Measurements from ENCODE around the gene RBM10. TPM values are rescaled to one million over a fixed set of nuclear protein-coding genes. Genes with fewer than 3 reads are reported as not detected.
A peak's percentile ranks its signal among the peaks of the same experiment; 100 is the strongest.
"Not testable (repeated sequence)": the region's sequence is repeated elsewhere in the genome, so short reads cannot be mapped to it uniquely, and the experiment has no call there.

The RBM10 gene
- 10 to 100 TPM; 63.8 to 72.1 TPM for total RNA-seq

- POLR2A ChIA-PET = interaction anchor here (0.6 to 1.4 kb wide), 7 partner anchors 10 to 237 kb away, joined by 3 to 9 read pairs (median 6); no protein-coding TSS in a partner anchor
- Mint-ChIP-seq H3K27me3 (no peaks in the 10 kb centered on the region), H3K36me3 (ENCODE audit: low read depth) (peaks cover 42% of the 10 kb centered on the region), H3K4me1 (peaks cover 24% of the 10 kb centered on the region), H3K27ac (peak within 1 kb of the TSS; percentile 100), H3K4me3 (peak within 1 kb of the TSS; percentile 98), H3K9me3 (ENCODE audit: low read depth) (no peaks in the 10 kb centered on the region)
- intact Hi-C loops (cut with DNase I, micrococcal nuclease) = loop anchor here (1.0 to 10.0 kb wide), 12 partner anchors 16 to 514 kb away; partner anchors contain the start of genes UXT (in 2 of the 2), ARAF (in 1 of the 2), CDK16 (in 1 of the 2) and ELK1 (in 1 of the 2)
- CTCF ChIA-PET = interaction anchor here (0.6 to 1.3 kb wide), 8 partner anchors 10 to 339 kb away, joined by 3 to 11 read pairs (median 4); no protein-coding TSS in a partner anchor
- DNase-seq (peak; percentile 94), ATAC-seq (peak; percentile 93)
These were observed at the start of gene RBM10, which contains the start of gene NDUFB11 for GRCh38 chrX:47144626-47145394. Gene RBM10, plus strand, starts transcription at chrX:47145221. Its CDS starts 2,261 bp downstream, at chrX:47147482. Gene NDUFB11, minus strand, starts transcription at chrX:47144702. Its CDS starts 23 bp downstream, at chrX:47144679.

- Mint-ChIP-seq H3K27ac (no peak overlapping the region), H3K9me3 (ENCODE audit: low read depth) (no peaks in the 10 kb centered on the region), H3K27me3 (no peaks in the 10 kb centered on the region), H3K4me1 (no peaks in the 10 kb centered on the region), H3K4me3 (no peak overlapping the region), H3K36me3 (ENCODE audit: low read depth) (no peaks in the 10 kb centered on the region)
- POLR2A ChIA-PET = no interaction called here
- intact Hi-C loops (cut with DNase I, micrococcal nuclease) = no loop called here
- CTCF ChIA-PET = interaction anchor here (0.6 to 1.2 kb wide), 2 partner anchors 9 to 164 kb away, joined by 3 read pairs; no protein-coding TSS in a partner anchor
- no peak for ATAC-seq
- DNase-seq = no peak
These were observed 48.0 kb upstream of the RBM10 start for GRCh38 chrX:47097018-47097417.

GRCh38 chrX:47098338-47099094 is 46.5 kb upstream of the RBM10 start:
- Mint-ChIP-seq H3K36me3 (ENCODE audit: low read depth) (no peaks in the 10 kb centered on the region), H3K27me3 (no peaks in the 10 kb centered on the region), H3K27ac (no peak overlapping the region), H3K9me3 (ENCODE audit: low read depth) (no peaks in the 10 kb centered on the region), H3K4me3 (no peak overlapping the region), H3K4me1 (no peaks in the 10 kb centered on the region)
- DNase-seq (no peak), ATAC-seq (no peak)
- intact Hi-C loops (cut with DNase I, micrococcal nuclease) = no loop called here
- ChIA-PET POLR2A (no interaction called here), CTCF (interaction anchor here (1.2 kb wide), 1 partner anchor 8 kb away, joined by 3 read pairs; no protein-coding TSS in a partner anchor)

GRCh38 chrX:47101206-47101605 is 43.8 kb upstream of the RBM10 start:
- DNase-seq = no peak
- H3K4me1 Mint-ChIP-seq = no peaks in the 10 kb centered on the region

GRCh38 chrX:47110936-47111615 is 33.9 kb upstream of the RBM10 start:
- H3K4me1 Mint-ChIP-seq; H3K4me3 Mint-ChIP-seq; H3K27me3 Mint-ChIP-seq; H3K9me3 Mint-ChIP-seq (ENCODE audit: low read depth); DNase-seq; H3K36me3 Mint-ChIP-seq (ENCODE audit: low read depth); ATAC-seq; H3K27ac Mint-ChIP-seq; POLR2A ChIA-PET; intact Hi-C loops (cut with DNase I, micrococcal nuclease): not testable (repeated sequence)
- CTCF ChIA-PET = interaction anchor here (0.7 kb wide), 1 partner anchor 70 kb away, joined by 3 read pairs; no protein-coding TSS in a partner anchor

More at GRCh38 chrX:47101206-47101605, 43.8 kb upstream of the RBM10 start:
- intact Hi-C loops (cut with DNase I, micrococcal nuclease) = no loop called here
- Mint-ChIP-seq H3K27ac (no peak overlapping the region), H3K9me3 (ENCODE audit: low read depth) (no peaks in the 10 kb centered on the region), H3K4me3 (no peak overlapping the region), H3K27me3 (no peaks in the 10 kb centered on the region), H3K36me3 (ENCODE audit: low read depth) (no peaks in the 10 kb centered on the region)
- ATAC-seq = no peak
- ChIA-PET CTCF (no interaction called here), POLR2A (no interaction called here)

GRCh38 chrX:47112316-47112954 is 32.6 kb upstream of the RBM10 start:
- H3K4me1 Mint-ChIP-seq = no peaks in the 10 kb centered on the region
- DNase-seq = peak; percentile 24
- H3K27me3 Mint-ChIP-seq = no peaks in the 10 kb centered on the region
- no peak for ATAC-seq
- no peak overlapping the region for H3K27ac Mint-ChIP-seq
- POLR2A ChIA-PET = no interaction called here
- no peaks in the 10 kb centered on the region for H3K9me3 Mint-ChIP-seq (ENCODE audit: low read depth)
- intact Hi-C loops (cut with DNase I, micrococcal nuclease) = no loop called here
- CTCF ChIA-PET = interaction anchor here (1.0 kb wide), 1 partner anchor 20 kb away, joined by 3 read pairs; no protein-coding TSS in a partner anchor
- H3K4me3 Mint-ChIP-seq = no peak overlapping the region
- peaks cover 2% of the 10 kb centered on the region for H3K36me3 Mint-ChIP-seq (ENCODE audit: low read depth)

- intact Hi-C loops (cut with DNase I, micrococcal nuclease); H3K27ac Mint-ChIP-seq; H3K4me1 Mint-ChIP-seq; H3K36me3 Mint-ChIP-seq (ENCODE audit: low read depth); H3K4me3 Mint-ChIP-seq; DNase-seq; H3K9me3 Mint-ChIP-seq (ENCODE audit: low read depth); H3K27me3 Mint-ChIP-seq; ATAC-seq; POLR2A ChIA-PET; CTCF ChIA-PET: not testable (repeated sequence)
These were observed 28.4 kb upstream of the RBM10 start for GRCh38 chrX:47116551-47117110.

- H3K27me3 Mint-ChIP-seq; ATAC-seq; intact Hi-C loops (cut with DNase I, micrococcal nuclease); H3K9me3 Mint-ChIP-seq (ENCODE audit: low read depth); DNase-seq; H3K4me1 Mint-ChIP-seq; H3K36me3 Mint-ChIP-seq (ENCODE audit: low read depth); POLR2A ChIA-PET; H3K27ac Mint-ChIP-seq; H3K4me3 Mint-ChIP-seq; CTCF ChIA-PET: not testable (repeated sequence)
These were observed 20.6 kb upstream of the RBM10 start for GRCh38 chrX:47124466-47124865.

GRCh38 chrX:47129157-47129898 is 15.7 kb upstream of the RBM10 start:
- CTCF ChIA-PET = interaction anchor here (1.9 kb wide), 1 partner anchor 16 kb away, joined by 11 read pairs; the partner anchor contains the start of genes NDUFB11 and RBM10
- Mint-ChIP-seq H3K9me3 (ENCODE audit: low read depth) (no peaks in the 10 kb centered on the region), H3K4me3 (peak overlapping the region; percentile 89), H3K27ac (peak overlapping the region; percentile 99), H3K36me3 (ENCODE audit: low read depth) (no peaks in the 10 kb centered on the region), H3K4me1 (peaks cover 6% of the 10 kb centered on the region), H3K27me3 (no peaks in the 10 kb centered on the region)
- POLR2A ChIA-PET = interaction anchor here (0.6 to 1.7 kb wide), 2 partner anchors 16 to 290 kb away, joined by 3 to 8 read pairs; partner anchors contain the start of genes NDUFB11 and RBM10
- intact Hi-C loops (cut with DNase I, micrococcal nuclease) = loop anchor here (1.0 kb wide), 4 partner anchors 16 to 353 kb away; partner anchors contain the start of genes RBM10 (in 2 of the 2), RP2 (in 1 of the 2) and UBA1 (in 1 of the 2)
- DNase-seq (peak; percentile 91), ATAC-seq (peak; percentile 100)
